H9 (cell line): Measurements from ENCODE around the gene TRERF1. TPM values are rescaled to one million over a fixed set of nuclear protein-coding genes. Genes with fewer than 3 reads are reported as not detected.
A peak's percentile ranks its signal among the peaks of the same experiment; 100 is the strongest.

Experiments
- DNase-seq: peaks from one replicate; pipeline ENCODE4 v3.0.0-alpha.2; 2017
- H2AFZ ChIP-seq: one replicate; pipeline ENCODE4 v1.6.1; 2013; ENCODE audit warnings: mild to moderate bottlenecking, low read length, control low read depth, moderate library complexity
- H2AK5ac ChIP-seq: 2 replicates; pipeline ENCODE4 v1.6.1; 2013; ENCODE audit warnings: low read length, control low read depth, mixed read lengths; ENCODE audit not compliant: insufficient read length
- H2BK120ac ChIP-seq: one replicate; pipeline ENCODE4 v1.6.1; 2013; ENCODE audit warnings: low read depth, mild to moderate bottlenecking, low read length, control low read depth, inconsistent platforms; ENCODE audit not compliant: poor library complexity, severe bottlenecking
- H2BK12ac ChIP-seq: 2 replicates; pipeline ENCODE4 v1.6.1; 2013; ENCODE audit warnings: low read length, control low read depth, mixed read lengths, low read depth; ENCODE audit not compliant: insufficient read length
- H2BK15ac ChIP-seq: 2 replicates; pipeline ENCODE4 v1.6.1; 2013; ENCODE audit warnings: low read depth, low read length, control low read depth
- H2BK20ac ChIP-seq: one replicate; pipeline ENCODE4 v1.6.1; 2013; ENCODE audit warnings: low read depth, mild to moderate bottlenecking, low read length, control low read depth, inconsistent platforms; ENCODE audit not compliant: poor library complexity, severe bottlenecking
- H2BK5ac ChIP-seq: 2 replicates; pipeline ENCODE4 v1.6.1; 2013; ENCODE audit warnings: low read length, control low read depth, mixed read lengths; ENCODE audit not compliant: insufficient read length
- H3K14ac ChIP-seq: 2 replicates; pipeline ENCODE4 v1.6.1; 2013; ENCODE audit warnings: low read length, control low read depth; ENCODE audit not compliant: insufficient read depth
- H3K18ac ChIP-seq: 2 replicates; pipeline ENCODE4 v1.6.1; 2013; ENCODE audit warnings: low read depth, mild to moderate bottlenecking, mixed read lengths, low read length, control low read depth; ENCODE audit not compliant: insufficient read length
- H3K23ac ChIP-seq: 2 replicates; pipeline ENCODE4 v1.6.1; 2013; ENCODE audit warnings: low read length, control low read depth, mixed read lengths, low read depth; ENCODE audit not compliant: insufficient read length
- H3K23me2 ChIP-seq: 2 replicates; pipeline ENCODE4 v1.6.1; 2013; ENCODE audit warnings: low read depth, mild to moderate bottlenecking, mixed read lengths, low read length, control low read depth; ENCODE audit not compliant: insufficient read length, poor library complexity, severe bottlenecking
- H3K27ac ChIP-seq: 2 replicates; pipeline ENCODE4 v1.5.1; 2013; ENCODE audit warnings: low read length, control low read depth, mixed read lengths, low read depth; ENCODE audit not compliant: insufficient read length
- H3K27me3 ChIP-seq: 2 replicates; pipeline ENCODE4 v1.6.1; 2013; ENCODE audit warnings: low read length, control low read depth, inconsistent platforms; ENCODE audit not compliant: insufficient read depth
- H3K4ac ChIP-seq: 2 replicates; pipeline ENCODE4 v1.6.1; 2013; ENCODE audit warnings: low read depth, mild to moderate bottlenecking, control low read depth, inconsistent platforms, low read length, moderate library complexity
- H3K4me1 ChIP-seq: 2 replicates; pipeline ENCODE4 v1.6.1; 2013; ENCODE audit warnings: low read length, control low read depth, inconsistent platforms; ENCODE audit not compliant: insufficient read depth
- H3K4me2 ChIP-seq: 2 replicates; pipeline ENCODE4 v1.6.1; 2013; ENCODE audit warnings: low read length, control low read depth, mixed read lengths; ENCODE audit not compliant: insufficient read length, insufficient read depth
- H3K56ac ChIP-seq: 2 replicates; pipeline ENCODE4 v1.6.1; 2013; ENCODE audit warnings: low read depth, mild to moderate bottlenecking, mixed read lengths, low read length, control low read depth; ENCODE audit not compliant: insufficient read length
- H3K79me1 ChIP-seq: 2 replicates; pipeline ENCODE4 v1.6.1; 2013; ENCODE audit warnings: low read depth, mild to moderate bottlenecking, moderate library complexity, low read length, control low read depth, inconsistent platforms; ENCODE audit not compliant: insufficient read depth, poor library complexity, severe bottlenecking
- H3K79me2 ChIP-seq: 2 replicates; pipeline ENCODE4 v1.6.1; 2013; ENCODE audit warnings: low read length, control low read depth, inconsistent platforms; ENCODE audit not compliant: insufficient read depth
- H3K9ac ChIP-seq: 2 replicates; pipeline ENCODE4 v1.6.1; 2013; ENCODE audit warnings: low read length, control low read depth, mixed read lengths; ENCODE audit not compliant: insufficient read length; ENCODE audit errors: extremely low read depth
- H3K9me3 ChIP-seq: one replicate; pipeline ENCODE4 v1.6.1; 2013; ENCODE audit warnings: low read depth, low read length, inconsistent platforms; ENCODE audit not compliant: control insufficient read depth
- H3T11ph ChIP-seq: one replicate; pipeline ENCODE4 v1.6.1; 2013; ENCODE audit warnings: mild to moderate bottlenecking, low read length, control low read depth, inconsistent platforms
- H4K20me1 ChIP-seq: one replicate; pipeline ENCODE4 v1.6.1; 2013; ENCODE audit not compliant: control insufficient read depth, insufficient read length, insufficient read depth
- H4K5ac ChIP-seq: 2 replicates; pipeline ENCODE4 v1.6.1; 2013; ENCODE audit warnings: low read depth, mild to moderate bottlenecking, mixed read lengths, low read length, control low read depth; ENCODE audit not compliant: insufficient read length
- H4K8ac ChIP-seq: replicated peaks from 2 replicates; pipeline ENCODE4 v1.6.1; 2013; ENCODE audit warnings: low read length, control low read depth, mixed read lengths, low read depth; ENCODE audit not compliant: insufficient read length
- H4K91ac ChIP-seq: 2 replicates; pipeline ENCODE4 v1.6.1; 2013; ENCODE audit warnings: low read depth, mild to moderate bottlenecking, moderate library complexity, mixed read lengths, low read length, control low read depth; ENCODE audit not compliant: insufficient read length
- H3K27ac Mint-ChIP-seq, 3 experiments: 2 replicates in 2 of 3; 3 replicates in 1 of 3; pipeline ENCODE4 v1.8.0; 2020 to 2021; ENCODE audit warnings: mixed read lengths in 3 of 3, mild to moderate bottlenecking in 1 of 3, moderate library complexity in 1 of 3
- H3K27me3 Mint-ChIP-seq: 2 replicates; pipeline ENCODE4 v1.8.0; 2021; ENCODE audit warnings: low read depth, mild to moderate bottlenecking, moderate library complexity, mixed read lengths
- H3K36me3 Mint-ChIP-seq, 3 experiments: 2 replicates in 2 of 3; 3 replicates in 1 of 3; pipeline ENCODE4 v1.8.0; 2020 to 2021; ENCODE audit warnings: low read depth in 3 of 3, mixed read lengths in 3 of 3; ENCODE audit not compliant: insufficient read depth in 1 of 3
- H3K4me1 Mint-ChIP-seq, 2 experiments: 2 replicates each; pipeline ENCODE4 v1.8.0; 2020; ENCODE audit warnings: mixed read lengths in 2 of 2
- H3K4me3 Mint-ChIP-seq, 2 experiments: 2 replicates in 1 of 2; 3 replicates in 1 of 2; pipeline ENCODE4 v1.8.0; 2020 to 2021; ENCODE audit warnings: mild to moderate bottlenecking in 2 of 2, mixed read lengths in 2 of 2, moderate library complexity in 1 of 2
- H3K9me3 Mint-ChIP-seq, 2 experiments: 2 replicates in 1 of 2; 3 replicates in 1 of 2; pipeline ENCODE4 v1.8.0; 2020; ENCODE audit warnings: mild to moderate bottlenecking in 2 of 2, mixed read lengths in 2 of 2, moderate library complexity in 1 of 2
- CTCF ChIP-seq: fragments of 200-600 bp; sonication (generic); conservative IDR thresholded peaks from 3 replicates; pipeline ENCODE4 v1.8.0; 2021; ENCODE audit warnings: antibody characterized with exemption, mild to moderate bottlenecking
- WGBS: extraction: QIAGEN DNeasy Blood & Tissue Kit; methylation state at CpG from one replicate; pipeline ENCODE4 v1.1.7; 2013; ENCODE audit warnings: missing lambda C conversion rate, low lambda C conversion rate, mixed read lengths; ENCODE audit not compliant: insufficient read length; ENCODE audit errors: extremely low coverage; 5-methylcytosine and 5-hydroxymethylcytosine counted together
- total RNA-seq: library from RNA; stranded (reverse); gene quantifications from 2 replicates; pipeline ENCODE4 v1.2.1, GENCODE V29; 2021

TRERF1 gene
- total RNA-seq, 1 experiment from 2014 or later = 19.7 TPM

DNA sequence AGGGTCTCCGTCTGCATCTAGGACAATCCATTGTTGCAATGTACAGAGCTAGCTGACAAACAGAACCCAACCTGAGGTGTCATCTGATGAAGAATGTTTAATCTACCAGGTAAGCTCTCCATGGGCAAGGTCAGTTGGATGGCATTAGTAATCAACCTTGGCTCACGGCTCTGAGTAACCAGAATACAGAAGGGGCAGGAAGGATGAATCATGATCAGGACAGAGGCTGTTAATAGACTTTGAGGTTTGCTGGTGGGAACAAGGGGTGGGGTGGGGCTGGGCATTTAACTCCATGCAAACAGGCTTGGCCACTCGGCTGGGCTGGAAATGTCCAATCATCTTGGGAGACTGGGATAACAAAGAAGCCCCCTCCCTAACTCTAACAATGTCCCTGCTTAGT, 157.0 kb downstream of the TRERF1 start:
- no CpG with 5 or more reads among the region's 3 CpGs for WGBS
- H3K4me1 Mint-ChIP-seq = no peaks in the 10 kb centered on the region

More for the DNA sequence above, 157.0 kb downstream of the TRERF1 start:
- Histone ChIP-seq H2BK120ac (no peak overlapping the region), H2AFZ (no peak overlapping the region), H2BK15ac (no peak overlapping the region), H3K4ac (no peak overlapping the region), H3K4me2 (no peak overlapping the region), H3T11ph (no peak overlapping the region), H3K56ac (no peak overlapping the region), H4K91ac (no peak overlapping the region), H3K18ac (no peak overlapping the region), H2AK5ac (no peak overlapping the region), H2BK20ac (no peak overlapping the region), H3K23me2 (no peaks in the 10 kb centered on the region), H2BK5ac (no peak overlapping the region), H3K79me1 (peaks cover 3% of the 10 kb centered on the region), H3K9me3 (no peaks in the 10 kb centered on the region), H3K9ac (no peak overlapping the region), H4K20me1 (no peaks in the 10 kb centered on the region), H3K27ac (no peak overlapping the region), H3K4me1 (no peaks in the 10 kb centered on the region), H4K5ac (no peak overlapping the region), H2BK12ac (no peak overlapping the region), H3K14ac (no peak overlapping the region), H3K23ac (no peak overlapping the region), H3K27me3 (no peaks in the 10 kb centered on the region), H3K79me2 (no peaks in the 10 kb centered on the region; the same call in 1 of the 2 replicates), H4K8ac (no peak overlapping the region)
- no peak overlapping the region for H3K4me3 Mint-ChIP-seq
- H3K36me3 Mint-ChIP-seq = peaks cover 10 to 38% (median 38%) of the 10 kb centered on the region in 3 experiments; a peak in 6 of 7 replicates
- TF ChIP-seq CTCF = no peak
- no peak for DNase-seq
- H3K9me3 Mint-ChIP-seq = no peaks in the 10 kb centered on the region
- H3K27ac Mint-ChIP-seq = peak overlapping the region in 1 of 3 experiments; percentile 8; a peak in 2 of 7 replicates
- H3K27me3 Mint-ChIP-seq = no peaks in the 10 kb centered on the region
